Loucy (cell line): ENCODE data around the gene RNU6-7.

Experiments used
- H2AFZ ChIP-seq: fragments of 200-600 bp; sonication (generic); 2 replicates; pipeline ENCODE4 v1.6.0; 2016; ENCODE audit warnings: antibody characterized with exemption, mild to moderate bottlenecking, low read length, moderate library complexity
- H3F3A ChIP-seq: fragments of 200-600 bp; 2 replicates; pipeline ENCODE4 v1.6.0; 2016; ENCODE audit warnings: antibody characterized with exemption, low read depth, mild to moderate bottlenecking
- H3K27me3 ChIP-seq: fragments of 200-600 bp; sonication (generic); 2 replicates; pipeline ENCODE4 v1.6.1; 2014; ENCODE audit warnings: low read length, mild to moderate bottlenecking; ENCODE audit not compliant: insufficient read depth, poor library complexity, severe bottlenecking
- H3K36me3 ChIP-seq: fragments of 200-600 bp; sonication (generic); 2 replicates; pipeline ENCODE4 v1.6.1; 2016; ENCODE audit warnings: low read length; ENCODE audit not compliant: insufficient read depth
- H3K4me1 ChIP-seq: fragments of 200-600 bp; sonication (generic); 2 replicates; pipeline ENCODE4 v1.5.1; 2014; ENCODE audit warnings: low read length, mild to moderate bottlenecking; ENCODE audit not compliant: insufficient read depth, poor library complexity, severe bottlenecking
- H3K4me2 ChIP-seq: fragments of 200-600 bp; sonication (generic); 2 replicates; pipeline ENCODE4 v1.6.0; 2014; ENCODE audit warnings: antibody characterized with exemption, low read length, low read depth, mild to moderate bottlenecking; ENCODE audit not compliant: poor library complexity, severe bottlenecking
- H3K4me3 ChIP-seq: fragments of 200-600 bp; sonication (generic); 2 replicates; pipeline ENCODE4 v1.5.1; 2014; ENCODE audit warnings: low read length, mild to moderate bottlenecking, mixed read lengths; ENCODE audit not compliant: poor library complexity, severe bottlenecking
- H3K79me2 ChIP-seq: fragments of 200-600 bp; sonication (generic); 2 replicates; pipeline ENCODE4 v1.6.1; 2014; ENCODE audit warnings: low read length; ENCODE audit not compliant: insufficient read depth
- H3K9ac ChIP-seq: fragments of 200-600 bp; sonication (generic); 2 replicates; pipeline ENCODE4 v1.6.0; 2014; ENCODE audit warnings: mild to moderate bottlenecking, low read depth, low read length, moderate library complexity; ENCODE audit not compliant: poor library complexity, severe bottlenecking
- H3K9me2 ChIP-seq: fragments of 200-600 bp; sonication (generic); replicated peaks from 2 replicates; pipeline ENCODE4 v1.6.1; 2016; ENCODE audit warnings: low read depth, low read length, mixed read lengths
- H3K9me3 ChIP-seq: fragments of 200-600 bp; sonication (generic); 2 replicates; pipeline ENCODE4 v1.6.1; 2014; ENCODE audit warnings: mild to moderate bottlenecking, antibody characterized with exemption, low read length, low read depth; ENCODE audit not compliant: insufficient read depth
- H4K20me1 ChIP-seq: fragments of 200-600 bp; sonication (generic); 2 replicates; pipeline ENCODE4 v1.6.0; 2014; ENCODE audit warnings: antibody characterized with exemption, low read length, mild to moderate bottlenecking; ENCODE audit not compliant: insufficient read depth, poor library complexity, severe bottlenecking
- CTCF ChIP-seq: fragments of 200-600 bp; sonication (generic); conservative IDR thresholded peaks from 2 replicates; pipeline ENCODE4 v1.5.1; 2014; ENCODE audit warnings: mild to moderate bottlenecking, antibody characterized with exemption, low read length
- EZH2phosphoT487 ChIP-seq: fragments of 200-600 bp; IDR thresholded peaks from 2 replicates; pipeline ENCODE4 v1.6.1; 2018; ENCODE audit warnings: antibody characterized with exemption, mild to moderate bottlenecking, moderate library complexity, borderline replicate concordance

The RNU6-7 gene

GRCh38 chr14:32232481-32232880 lies 30.6 kb downstream of the RNU6-7 start:
- Histone ChIP-seq H3K4me3 (no peak overlapping the region), H3K9me3 (no peaks in the 10 kb centered on the region), H3K27me3 (no peaks in the 10 kb centered on the region), H3K79me2 (no peaks in the 10 kb centered on the region), H3K9ac (no peak overlapping the region), H3K36me3 (no peaks in the 10 kb centered on the region), H4K20me1 (no peaks in the 10 kb centered on the region), H2AFZ (no peak overlapping the region), H3K4me1 (peaks cover 10% of the 10 kb centered on the region), H3K4me2 (no peak overlapping the region), H3F3A (no peaks in the 10 kb centered on the region), H3K9me2 (no peaks in the 10 kb centered on the region)
- no peak for TF ChIP-seq CTCF
- no peak for TF ChIP-seq EZH2phosphoT487

GRCh38 chr14:32233260-32233659 lies 31.4 kb downstream of the RNU6-7 start:
- TF ChIP-seq EZH2phosphoT487 (no peak), CTCF (no peak)
- H3K9me2 ChIP-seq = no peaks in the 10 kb centered on the region

GRCh38 chr14:32244404-32244803 lies 42.6 kb downstream of the RNU6-7 start:
- no peaks in the 10 kb centered on the region for H4K20me1 ChIP-seq
- H3K4me2 ChIP-seq = no peak overlapping the region
- TF ChIP-seq EZH2phosphoT487 (no peak), CTCF (peak; percentile 52)
- H3K9me3 ChIP-seq = no peaks in the 10 kb centered on the region
- no peaks in the 10 kb centered on the region for H3K27me3 ChIP-seq
- H3K79me2 ChIP-seq = no peaks in the 10 kb centered on the region
- no peak overlapping the region for H3K9ac ChIP-seq
- H3K9me2 ChIP-seq = no peaks in the 10 kb centered on the region
- peak overlapping the region; percentile 32; the same call in 1 of the 2 replicates for H2AFZ ChIP-seq
- H3K36me3 ChIP-seq = no peaks in the 10 kb centered on the region
- H3K4me3 ChIP-seq = no peak overlapping the region
- no peaks in the 10 kb centered on the region for H3K4me1 ChIP-seq
- no peaks in the 10 kb centered on the region for H3F3A ChIP-seq

More at GRCh38 chr14:32233260-32233659, 31.4 kb downstream of the RNU6-7 start:
- no peak overlapping the region for H3K4me2 ChIP-seq
- H2AFZ ChIP-seq = no peak overlapping the region
- H3K9ac ChIP-seq = no peak overlapping the region
- H3K4me1 ChIP-seq = peaks cover 10% of the 10 kb centered on the region
- no peak overlapping the region for H3K4me3 ChIP-seq
- no peaks in the 10 kb centered on the region for H3K9me3 ChIP-seq
- H3K79me2 ChIP-seq = no peaks in the 10 kb centered on the region
- no peaks in the 10 kb centered on the region for H3F3A ChIP-seq
- no peaks in the 10 kb centered on the region for H3K27me3 ChIP-seq
- no peaks in the 10 kb centered on the region for H4K20me1 ChIP-seq
- no peaks in the 10 kb centered on the region for H3K36me3 ChIP-seq
